ENCODE data around the gene CLDN22. TPM values are rescaled to one million over a fixed set of nuclear protein-coding genes. Genes with fewer than 3 reads are reported as not detected.

Gene CLDN22
- total RNA-seq, 3 donors from 2014 or later = not detected

DNA sequence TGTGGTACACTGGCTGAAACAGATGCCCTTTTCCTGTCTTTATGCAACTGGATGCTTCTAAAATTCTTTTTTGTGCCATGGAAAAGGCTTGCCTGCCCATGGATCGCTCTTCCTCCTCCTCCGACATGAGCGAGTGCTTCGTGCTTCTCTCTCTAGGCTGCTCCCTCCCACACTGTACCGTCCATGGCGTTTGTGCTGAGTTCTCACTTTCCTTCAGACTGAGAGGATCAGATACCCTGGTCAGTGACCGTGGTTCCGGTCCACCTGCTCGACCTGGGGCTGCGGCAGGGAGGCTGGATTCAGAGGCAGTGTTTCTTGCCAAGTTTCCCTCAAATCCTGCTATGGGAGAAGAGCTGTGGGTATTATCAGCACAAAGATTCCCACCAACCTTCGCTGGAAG, 12.4 kb upstream of the CLDN22 start:
- no peaks in the 10 kb centered on the region for H3K36me3 ChIP-seq
- intact Hi-C loops (cut with DNase I; ENCODE audit: low total_unique reads) = no loop called here
- H3K4me3 ChIP-seq = no peak overlapping the region
- no peak for TF ChIP-seq POLR2A (IDR thresholded peaks at IDR 0.05)
- TF ChIP-seq POLR2AphosphoS5 (IDR thresholded peaks at IDR 0.05) = no peak
- TF ChIP-seq, protein P1, sequence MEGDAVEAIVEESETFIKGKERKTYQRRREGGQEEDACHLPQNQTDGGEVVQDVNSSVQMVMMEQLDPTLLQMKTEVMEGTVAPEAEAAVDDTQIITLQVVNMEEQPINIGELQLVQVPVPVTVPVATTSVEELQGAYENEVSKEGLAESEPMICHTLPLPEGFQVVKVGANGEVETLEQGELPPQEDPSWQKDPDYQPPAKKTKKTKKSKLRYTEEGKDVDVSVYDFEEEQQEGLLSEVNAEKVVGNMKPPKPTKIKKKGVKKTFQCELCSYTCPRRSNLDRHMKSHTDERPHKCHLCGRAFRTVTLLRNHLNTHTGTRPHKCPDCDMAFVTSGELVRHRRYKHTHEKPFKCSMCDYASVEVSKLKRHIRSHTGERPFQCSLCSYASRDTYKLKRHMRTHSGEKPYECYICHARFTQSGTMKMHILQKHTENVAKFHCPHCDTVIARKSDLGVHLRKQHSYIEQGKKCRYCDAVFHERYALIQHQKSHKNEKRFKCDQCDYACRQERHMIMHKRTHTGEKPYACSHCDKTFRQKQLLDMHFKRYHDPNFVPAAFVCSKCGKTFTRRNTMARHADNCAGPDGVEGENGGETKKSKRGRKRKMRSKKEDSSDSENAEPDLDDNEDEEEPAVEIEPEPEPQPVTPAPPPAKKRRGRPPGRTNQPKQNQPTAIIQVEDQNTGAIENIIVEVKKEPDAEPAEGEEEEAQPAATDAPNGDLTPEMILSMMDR (IDR thresholded peaks at IDR 0.05) = no peak
- H3K9me3 ChIP-seq = no peaks in the 10 kb centered on the region
- H3K4me1 ChIP-seq = no peaks in the 10 kb centered on the region
- no peaks in the 10 kb centered on the region for H3K27me3 ChIP-seq
- no peak overlapping the region for H3K27ac ChIP-seq
- DNase-seq (ENCODE audit: low spot score in 2 of 2) = no peak

DNA sequence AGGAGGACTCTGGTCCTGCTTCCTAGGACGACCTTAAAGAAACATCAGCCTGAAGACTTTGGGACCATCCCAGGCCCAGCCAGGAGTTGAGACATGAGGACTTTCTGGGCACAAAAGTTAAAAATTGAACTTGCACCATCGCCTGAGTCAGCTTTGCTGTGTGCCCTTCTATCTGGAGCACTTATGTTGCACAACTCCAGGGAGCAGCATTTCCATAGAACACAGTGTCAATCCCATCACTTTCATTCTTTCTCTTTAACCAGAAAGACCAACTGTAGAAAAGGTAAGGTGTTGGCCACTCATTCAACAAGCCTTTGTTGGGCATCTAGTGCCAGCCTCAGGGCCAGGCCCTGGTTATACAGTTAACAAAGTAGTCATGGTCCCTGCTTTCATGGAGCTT, 10.8 kb upstream of the CLDN22 start:
- Histone ChIP-seq H3K4me3 (no peak overlapping the region), H3K27ac (no peak overlapping the region), H3K9me3 (no peaks in the 10 kb centered on the region), H3K4me1 (no peaks in the 10 kb centered on the region), H3K36me3 (no peaks in the 10 kb centered on the region), H3K27me3 (no peaks in the 10 kb centered on the region)
- TF ChIP-seq POLR2AphosphoS5 (IDR thresholded peaks at IDR 0.05) (no peak), POLR2A (IDR thresholded peaks at IDR 0.05) (no peak)
- TF ChIP-seq, protein P1 (IDR thresholded peaks at IDR 0.05) = no peak
- intact Hi-C loops (cut with DNase I; ENCODE audit: low total_unique reads) = no loop called here
- no peak for DNase-seq (ENCODE audit: low spot score in 2 of 2)

DNA sequence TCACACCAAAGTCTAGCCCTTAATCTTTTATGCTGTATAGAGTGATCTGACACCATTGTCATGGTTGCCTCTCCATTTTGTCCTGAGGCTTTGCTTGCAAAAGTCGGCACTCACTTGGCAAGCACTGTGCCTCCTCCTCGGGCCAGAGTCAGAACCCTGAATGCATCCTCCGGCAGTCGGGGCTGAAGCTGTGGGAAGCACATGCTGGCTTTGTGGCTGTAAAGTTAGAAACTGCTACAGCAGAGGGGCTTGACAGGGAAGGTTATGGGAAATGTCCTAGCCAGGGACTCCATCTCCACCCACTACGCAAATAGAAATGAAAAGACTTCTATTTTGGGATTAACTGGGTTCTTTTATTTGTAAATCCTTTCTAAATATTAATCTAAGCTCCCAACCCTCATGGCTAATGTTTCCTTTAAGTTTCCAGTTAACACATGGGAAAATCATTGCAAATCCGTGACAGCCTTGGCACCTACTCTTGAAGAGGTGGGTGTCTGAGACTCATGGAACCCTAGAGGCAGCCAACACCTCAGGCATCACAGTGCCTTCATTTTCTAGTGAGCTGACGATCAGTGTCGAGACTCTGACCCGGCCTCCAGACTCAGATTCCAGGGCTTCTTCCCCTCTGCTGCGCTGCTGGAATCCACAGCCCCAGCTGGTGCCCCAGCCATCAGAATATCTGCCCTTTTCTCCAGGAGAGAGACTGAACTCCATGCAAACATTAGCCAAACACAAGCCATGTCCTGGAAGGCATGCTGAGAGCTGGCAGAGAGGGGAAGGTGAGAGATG, 10.1 kb upstream of the CLDN22 start:
- TF ChIP-seq, protein P1 (IDR thresholded peaks at IDR 0.05) = no peak
- no peak for TF ChIP-seq POLR2A (IDR thresholded peaks at IDR 0.05)
- no peak for TF ChIP-seq POLR2AphosphoS5 (IDR thresholded peaks at IDR 0.05)

DNA sequence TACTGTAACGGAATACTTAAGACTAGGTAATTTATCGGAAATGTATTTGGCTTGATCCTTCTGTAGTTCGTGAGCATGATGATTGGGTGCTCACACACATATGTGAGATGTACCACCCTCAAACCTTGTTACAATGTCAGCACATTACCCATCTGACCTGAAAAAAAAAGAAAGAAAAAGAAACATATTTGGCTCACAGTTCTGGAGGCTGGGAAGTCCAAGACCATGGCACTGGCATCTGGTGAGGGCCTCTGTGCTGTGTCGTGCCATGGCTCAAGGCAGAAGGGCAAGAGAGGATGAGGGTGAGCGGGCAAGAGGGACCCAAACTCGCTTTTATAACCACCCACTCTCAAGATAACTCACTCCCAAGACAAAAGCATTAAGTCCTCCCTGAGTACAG, 9.2 kb upstream of the CLDN22 start:
- DNase-seq (ENCODE audit: low spot score in 2 of 2) = no peak
- no peaks in the 10 kb centered on the region for H3K36me3 ChIP-seq
- no peak overlapping the region for H3K4me3 ChIP-seq
- H3K9me3 ChIP-seq = no peaks in the 10 kb centered on the region
- H3K27me3 ChIP-seq = no peaks in the 10 kb centered on the region
- intact Hi-C loops (cut with DNase I; ENCODE audit: low total_unique reads) = no loop called here
- H3K27ac ChIP-seq = no peak overlapping the region
- TF ChIP-seq POLR2A (IDR thresholded peaks at IDR 0.05) (no peak), POLR2AphosphoS5 (IDR thresholded peaks at IDR 0.05) (no peak)
- TF ChIP-seq, protein P1 (IDR thresholded peaks at IDR 0.05) = no peak
- no peaks in the 10 kb centered on the region for H3K4me1 ChIP-seq

More for the DNA sequence above, 10.1 kb upstream of the CLDN22 start:
- Histone ChIP-seq H3K4me3 (no peak overlapping the region), H3K36me3 (no peaks in the 10 kb centered on the region), H3K4me1 (no peaks in the 10 kb centered on the region), H3K9me3 (no peaks in the 10 kb centered on the region), H3K27ac (no peak overlapping the region), H3K27me3 (no peaks in the 10 kb centered on the region)
- no peak for DNase-seq (ENCODE audit: low spot score in 2 of 2)
- intact Hi-C loops (cut with DNase I; ENCODE audit: low total_unique reads) = no loop called here

DNA sequence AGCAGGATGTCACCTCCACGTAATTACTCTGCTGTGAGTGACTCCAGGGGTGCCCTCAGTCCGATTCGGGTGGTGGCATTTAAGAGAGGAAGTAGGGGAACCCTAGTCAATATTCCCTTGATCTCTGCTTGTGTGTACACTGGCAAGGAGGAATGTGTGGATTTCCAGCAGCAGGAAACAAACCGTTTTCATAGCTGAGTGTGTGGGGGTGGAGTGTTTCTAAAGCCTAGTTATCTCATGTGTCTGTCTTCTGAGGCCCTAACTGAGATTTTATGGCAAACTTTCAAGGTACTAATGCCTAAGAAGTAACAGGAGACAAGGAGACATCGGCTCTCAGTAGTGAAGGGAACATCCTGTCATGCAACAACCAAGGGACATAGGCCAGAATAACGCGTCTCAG, 8.8 kb upstream of the CLDN22 start:
- DNase-seq (ENCODE audit: low spot score in 2 of 2) = no peak
- Histone ChIP-seq H3K27me3 (no peaks in the 10 kb centered on the region), H3K9me3 (no peaks in the 10 kb centered on the region), H3K27ac (no peak overlapping the region), H3K36me3 (no peaks in the 10 kb centered on the region), H3K4me1 (no peaks in the 10 kb centered on the region), H3K4me3 (no peak overlapping the region)
- intact Hi-C loops (cut with DNase I; ENCODE audit: low total_unique reads) = no loop called here
- TF ChIP-seq POLR2A (IDR thresholded peaks at IDR 0.05) (no peak), POLR2AphosphoS5 (IDR thresholded peaks at IDR 0.05) (no peak)
- TF ChIP-seq, protein P1 (IDR thresholded peaks at IDR 0.05) = no peak

All from breast epithelium (tissue), 4 donors.